Tibial nerve (tissue), 4 donors: Measurements from ENCODE around the gene PIK3C2A.

Experiments
- EP300 ChIP-seq, 2 donors: sonication (generic); formaldehyde crosslinking; IDR thresholded peaks; one replicate each; pipeline ENCODE4 v1.6.1; 2017; ENCODE audit warnings: antibody characterized with exemption in 2 of 2, mild to moderate bottlenecking in 1 of 2
- POLR2A ChIP-seq, 2 donors: fragments of 450-650 bp; IDR thresholded peaks; one replicate each; pipeline ENCODE4 v1.6.1; 2017; ENCODE audit warnings: antibody characterized with exemption in 2 of 2, mild to moderate bottlenecking in 2 of 2, moderate library complexity in 2 of 2
- TF ChIP-seq, protein P1 (sequence below), 5 experiments: fragments of 200-600 bp in 3 of 5; fragments of 450-650 bp in 2 of 5; sonication (generic) in 3 of 5; IDR thresholded peaks; one replicate each; pipeline ENCODE4 v1.5.1; 2016 to 2019; ENCODE audit warnings: antibody characterized with exemption in 5 of 5, mild to moderate bottlenecking in 3 of 5, moderate library complexity in 2 of 5

DNA sequence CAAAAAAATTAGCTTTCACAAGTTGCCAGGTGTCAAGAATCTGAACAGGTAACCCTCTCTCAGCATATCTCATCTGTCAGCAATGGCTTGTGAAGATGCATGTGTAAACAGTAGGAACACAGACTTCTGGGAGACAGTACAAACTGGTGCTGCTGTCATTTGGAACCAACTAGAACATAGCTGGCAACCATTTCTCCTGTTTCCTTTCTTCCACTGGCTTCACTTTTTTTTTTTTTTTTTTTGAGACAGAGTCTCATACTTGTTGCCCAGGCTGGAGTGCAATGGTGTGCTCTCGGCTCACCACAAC, 2.1 kb upstream of the PIK3C2A start:
- TF ChIP-seq POLR2A (IDR thresholded peaks at IDR 0.05) (no peak), EP300 (IDR thresholded peaks at IDR 0.05) (no peak)
- TF ChIP-seq, protein P1, sequence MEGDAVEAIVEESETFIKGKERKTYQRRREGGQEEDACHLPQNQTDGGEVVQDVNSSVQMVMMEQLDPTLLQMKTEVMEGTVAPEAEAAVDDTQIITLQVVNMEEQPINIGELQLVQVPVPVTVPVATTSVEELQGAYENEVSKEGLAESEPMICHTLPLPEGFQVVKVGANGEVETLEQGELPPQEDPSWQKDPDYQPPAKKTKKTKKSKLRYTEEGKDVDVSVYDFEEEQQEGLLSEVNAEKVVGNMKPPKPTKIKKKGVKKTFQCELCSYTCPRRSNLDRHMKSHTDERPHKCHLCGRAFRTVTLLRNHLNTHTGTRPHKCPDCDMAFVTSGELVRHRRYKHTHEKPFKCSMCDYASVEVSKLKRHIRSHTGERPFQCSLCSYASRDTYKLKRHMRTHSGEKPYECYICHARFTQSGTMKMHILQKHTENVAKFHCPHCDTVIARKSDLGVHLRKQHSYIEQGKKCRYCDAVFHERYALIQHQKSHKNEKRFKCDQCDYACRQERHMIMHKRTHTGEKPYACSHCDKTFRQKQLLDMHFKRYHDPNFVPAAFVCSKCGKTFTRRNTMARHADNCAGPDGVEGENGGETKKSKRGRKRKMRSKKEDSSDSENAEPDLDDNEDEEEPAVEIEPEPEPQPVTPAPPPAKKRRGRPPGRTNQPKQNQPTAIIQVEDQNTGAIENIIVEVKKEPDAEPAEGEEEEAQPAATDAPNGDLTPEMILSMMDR (IDR thresholded peaks at IDR 0.05), result no peak
